Spleen (tissue), 11 donors: Measurements from ENCODE around the gene PKM. TPM values are rescaled to one million over a fixed set of nuclear protein-coding genes. Genes with fewer than 3 reads are reported as not detected.

ENCODE experiments used
- DNase-seq: peaks from one replicate; pipeline ENCODE4 v3.0.0-alpha.2; 2020
- H3K27ac ChIP-seq, 8 donors: fragments of 200-600 bp; sonication (generic) in 7 of 8; 1 replicate in 4 of 8; 2 replicates in 4 of 8; pipeline versions ENCODE4 v1.5.0 to v1.8.0; 2016 to 2021; ENCODE audit warnings: inconsistent platforms in 4 of 8, mild to moderate bottlenecking in 4 of 8, moderate library complexity in 1 of 8
- H3K27me3 ChIP-seq, 7 donors: fragments of 200-600 bp; sonication (generic) in 6 of 7; replicated peaks in 1 of 7; 1 replicate in 4 of 7; 2 replicates in 3 of 7; pipeline versions ENCODE4 v1.5.0 to v1.8.0; 2016 to 2021; ENCODE audit warnings: inconsistent platforms in 3 of 7, mild to moderate bottlenecking in 1 of 7
- H3K36me3 ChIP-seq, 6 donors: fragments of 200-600 bp; sonication (generic) in 5 of 6; 1 replicate in 4 of 6; 2 replicates in 2 of 6; pipeline versions ENCODE4 v1.5.0 to v1.8.0; 2016 to 2021; ENCODE audit warnings: inconsistent platforms in 2 of 6
- H3K4me1 ChIP-seq, 6 donors: fragments of 200-600 bp; sonication (generic) in 5 of 6; 1 replicate in 3 of 6; 2 replicates in 3 of 6; pipeline versions ENCODE4 v1.5.0 to v1.8.0; 2016 to 2021; ENCODE audit warnings: inconsistent platforms in 3 of 6
- H3K4me3 ChIP-seq, 8 donors: fragments of 200-600 bp; sonication (generic) in 7 of 8; 1 replicate in 4 of 8; 2 replicates in 4 of 8; pipeline versions ENCODE4 v1.5.0 to v1.8.0; 2016 to 2021; ENCODE audit warnings: inconsistent platforms in 4 of 8, mild to moderate bottlenecking in 4 of 8, moderate library complexity in 2 of 8
- H3K9me3 ChIP-seq, 8 donors: fragments of 200-600 bp; sonication (generic) in 7 of 8; 1 replicate in 4 of 8; 2 replicates in 4 of 8; pipeline versions ENCODE4 v1.5.0 to v1.8.0; 2016 to 2021; ENCODE audit warnings: inconsistent platforms in 4 of 8
- CTCF ChIP-seq, 11 experiments: fragments of 200-600 bp in 7 of 11; fragments of 450-650 bp in 4 of 11; sonication (generic) in 4 of 11; IDR thresholded peaks in 8 of 11; conservative IDR thresholded peaks in 3 of 11; 1 replicate in 7 of 11; 2 replicates in 4 of 11; pipeline versions ENCODE4 v1.4.0 to v1.8.0; 2016 to 2021; ENCODE audit warnings: antibody characterized with exemption in 11 of 11, inconsistent platforms in 4 of 11, mild to moderate bottlenecking in 1 of 11
- POLR2A ChIP-seq, 3 donors: fragments of 450-650 bp; IDR thresholded peaks; one replicate each; pipeline ENCODE4 v1.5.1; 2017; ENCODE audit warnings: antibody characterized with exemption in 3 of 3, mild to moderate bottlenecking in 1 of 3
- POLR2AphosphoS5 ChIP-seq, 3 donors: sonication (generic); formaldehyde crosslinking; IDR thresholded peaks; one replicate each; pipeline ENCODE4 v1.5.1; 2017; ENCODE audit warnings: antibody characterized with exemption in 3 of 3
- WGBS, 5 donors: extraction: QIAGEN DNeasy Blood & Tissue Kit in 3 of 5; methylation state at CpG; one replicate each; pipeline versions ENCODE4 v1.1.5 to v1.1.7; 2013 to 2018; 5-methylcytosine and 5-hydroxymethylcytosine counted together
- intact Hi-C: fragments of 100-400 bp; cut with DNase I; formaldehyde crosslinking; loops from one replicate; pipeline ENCODE4 v1.15.0; 2023; ENCODE audit warnings: low total_unique reads
- polyA plus RNA-seq, 3 donors: library from polyadenylated mRNA; stranded (reverse); fragments of 200-250 nt; gene quantifications; one replicate each; pipeline ENCODE4 v1.2.1, GENCODE V29; 2013
- total RNA-seq, 7 donors: library from RNA; depleted of rRNA in 3 of 7; stranded (reverse); fragments of >200 nt in 3 of 7; fragmentation: NEBNext Ultra II Directional in 4 of 7; extraction: Animal tissue kit (Norgen Biotek cat#: 25700) in 4 of 7; gene quantifications; one replicate each; pipeline versions ENCODE4 v1.1.0 to v1.2.1, GENCODE V29; 2016 to 2021
- donor health status: healthy with polysubstance abuse.
- donor health status: DM: no; HTN: no; CAD: no; lungs with moderate emphysema.
- donor health status: DM: no; HTN: no; CAD: no.
- donor health status: Bipolar disorder and iron deficiency.
- donor health status: healthy.
- donor health status: DM: no; HTN: no; CAD: no.
- donor health status: DM: yes; HTN: yes; CAD: no.

The PKM gene
- total and polyA plus RNA-seq, 10 donors = 156 to 543 (median 347) TPM

- WGBS, 5 donors = 82 to 95% (median 84%) methylated on average over 8 of the region's 8 CpGs
- Histone ChIP-seq H3K36me3 (peaks cover 15 to 100% (median 95%) of the 10 kb centered on the region in 6 donors), H3K4me3 (no peak overlapping the region), H3K4me1 (peaks cover 0 to 47% (median 10%) of the 10 kb centered on the region in 6 donors), H3K9me3 (no peaks in the 10 kb centered on the region), H3K27ac (peak overlapping the region in 2 of 8 donors; percentile 15 to 19), H3K27me3 (peaks cover 0 to 2% (median under 1%) of the 10 kb centered on the region in 7 donors)
- TF ChIP-seq POLR2A (IDR thresholded peaks at IDR 0.05) (no peak), POLR2AphosphoS5 (IDR thresholded peaks at IDR 0.05) (no peak), CTCF (IDR thresholded peaks at IDR 0.05 in 8 of 11, conservative IDR thresholded peaks at IDR 0.05 in 3 of 11) (no peak)
- no peak for DNase-seq
- intact Hi-C loops = no loop called here
Observed at GRCh38 chr15:72202801-72203506, 28.0 kb downstream of the PKM start.

- Histone ChIP-seq H3K36me3 (peaks cover 14 to 95% (median 88%) of the 10 kb centered on the region in 6 donors), H3K4me1 (peaks cover 0 to 52% (median 14%) of the 10 kb centered on the region in 6 donors), H3K27ac (peak overlapping the region in 3 of 8 donors; percentile 15 to 65 (median 43)), H3K27me3 (peaks cover 0 to 9% (median 6%) of the 10 kb centered on the region in 7 donors), H3K4me3 (no peak overlapping the region), H3K9me3 (no peaks in the 10 kb centered on the region)
- 91 to 95% (median 93%) methylated on average over 13 of the region's 13 CpGs for WGBS, 5 donors
- intact Hi-C loops = no loop called here
- no peak for TF ChIP-seq CTCF (IDR thresholded peaks at IDR 0.05 in 8 of 11, conservative IDR thresholded peaks at IDR 0.05 in 3 of 11)
- no peak for TF ChIP-seq POLR2A (IDR thresholded peaks at IDR 0.05)
- TF ChIP-seq POLR2AphosphoS5 (IDR thresholded peaks at IDR 0.05) = peak in 1 of 3 donors; percentile 67
- DNase-seq = no peak
Observed at GRCh38 chr15:72202302-72202701, 28.7 kb downstream of the PKM start.

DNA sequence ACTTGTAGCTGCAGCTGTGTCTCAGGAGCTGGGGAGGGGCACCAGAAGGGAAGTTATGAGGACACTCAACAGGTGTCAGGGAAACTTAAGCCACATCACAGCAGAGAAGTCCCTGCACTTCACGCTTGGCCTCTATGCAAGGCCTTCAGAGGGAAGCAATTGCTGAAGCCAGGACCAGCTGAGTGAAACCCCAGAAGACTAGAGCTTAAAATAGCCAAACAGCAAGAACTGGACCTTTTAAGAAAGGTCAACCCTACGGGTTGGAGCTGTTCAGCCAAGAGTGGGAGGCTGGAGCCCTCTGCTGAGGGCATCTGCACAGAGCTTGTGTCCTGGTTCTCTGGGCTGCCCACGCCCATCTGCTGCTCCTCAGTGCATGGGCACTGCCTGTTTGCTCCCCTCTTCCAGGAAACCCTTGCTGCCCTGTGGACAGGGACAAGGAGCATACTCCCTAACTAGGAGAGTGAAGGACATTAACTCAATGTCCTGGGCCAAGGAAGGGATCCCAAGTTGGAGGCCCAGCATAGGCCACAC, 29.5 kb downstream of the PKM start:
- Histone ChIP-seq H3K9me3 (no peaks in the 10 kb centered on the region), H3K36me3 (peaks cover 14 to 86% (median 80%) of the 10 kb centered on the region in 6 donors), H3K4me1 (peaks cover 0 to 61% (median 20%) of the 10 kb centered on the region in 6 donors), H3K27me3 (peaks cover 0 to 17% (median 14%) of the 10 kb centered on the region in 7 donors), H3K4me3 (no peak overlapping the region), H3K27ac (peak overlapping the region in 4 of 8 donors; percentile 21 to 65 (median 40))
- WGBS, 5 donors = 61 to 69% (median 64%) methylated on average over 3 of the region's 3 CpGs
- DNase-seq = no peak
- TF ChIP-seq POLR2A (IDR thresholded peaks at IDR 0.05) = no peak
- peak; percentile 5 to 39 (median 25) for TF ChIP-seq POLR2AphosphoS5 (IDR thresholded peaks at IDR 0.05)
- intact Hi-C loops = no loop called here

- Histone ChIP-seq H3K9me3 (no peaks in the 10 kb centered on the region), H3K4me1 (peaks cover 0 to 65% (median 21%) of the 10 kb centered on the region in 6 donors), H3K4me3 (no peak overlapping the region), H3K27me3 (peaks cover 0 to 26% (median 16%) of the 10 kb centered on the region in 7 donors), H3K36me3 (peaks cover 14 to 78% (median 72%) of the 10 kb centered on the region in 6 donors), H3K27ac (peak overlapping the region in 6 of 8 donors; percentile 27 to 65 (median 40))
- intact Hi-C loops = no loop called here
- WGBS, 5 donors = 80 to 90% (median 88%) methylated on average over 11 to 15 of the region's 15 CpGs
- peak in 1 of 3 donors; percentile 20 for TF ChIP-seq POLR2AphosphoS5 (IDR thresholded peaks at IDR 0.05)
- TF ChIP-seq CTCF (IDR thresholded peaks at IDR 0.05 in 8 of 11, conservative IDR thresholded peaks at IDR 0.05 in 3 of 11) = no peak
- no peak for TF ChIP-seq POLR2A (IDR thresholded peaks at IDR 0.05)
- no peak for DNase-seq
Observed at GRCh38 chr15:72200395-72201237, 30.4 kb downstream of the PKM start.
